OCI-M1 (cell line): ENCODE results near the gene GDPD2.
A peak's percentile ranks its signal among the peaks of the same experiment; 100 is the strongest.

Experiments
- DNase-seq: peaks from one replicate; lab custom pipeline; 2025; lab: John Stamatoyannopoulos, UW

GDPD2 gene

DNA sequence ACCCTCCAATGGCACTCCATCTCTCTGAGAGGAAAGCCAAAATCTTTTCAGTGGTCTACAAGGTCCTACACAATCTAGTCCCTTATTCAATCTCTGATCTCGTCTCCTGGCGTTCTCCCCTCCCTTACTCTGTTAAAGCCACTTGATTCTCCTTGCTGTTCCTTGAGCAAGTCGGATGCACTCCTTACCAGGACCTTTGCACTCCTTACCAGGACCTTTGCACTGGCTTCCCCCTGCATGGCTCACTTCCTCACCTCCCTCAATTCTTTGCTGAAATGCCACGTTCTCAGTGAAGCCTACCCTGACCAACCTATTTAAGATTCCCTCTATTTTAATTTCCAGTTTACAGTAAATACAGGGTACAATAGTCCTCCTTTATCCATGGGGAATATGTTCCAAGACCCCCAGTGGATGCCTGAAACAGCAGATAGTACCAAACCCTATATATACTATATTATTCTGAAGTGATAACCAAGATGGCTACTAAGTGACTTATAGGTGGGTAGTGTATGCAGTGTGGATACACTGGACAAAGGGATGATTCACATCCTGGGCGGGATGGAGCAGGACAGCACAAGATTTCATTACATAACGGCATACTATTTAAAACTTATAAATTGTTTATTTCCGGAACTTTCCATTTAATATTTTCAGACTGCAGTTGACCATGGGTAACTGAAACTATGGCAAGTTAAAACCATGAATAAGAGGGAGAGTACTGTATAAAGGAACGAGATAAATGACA is 15.0 kb downstream of the GDPD2 start:
- DNase-seq = no peak

GRCh38 chrX:70439016-70439415 is 15.9 kb downstream of the GDPD2 start:
- DNase-seq = peak; percentile 31

DNA sequence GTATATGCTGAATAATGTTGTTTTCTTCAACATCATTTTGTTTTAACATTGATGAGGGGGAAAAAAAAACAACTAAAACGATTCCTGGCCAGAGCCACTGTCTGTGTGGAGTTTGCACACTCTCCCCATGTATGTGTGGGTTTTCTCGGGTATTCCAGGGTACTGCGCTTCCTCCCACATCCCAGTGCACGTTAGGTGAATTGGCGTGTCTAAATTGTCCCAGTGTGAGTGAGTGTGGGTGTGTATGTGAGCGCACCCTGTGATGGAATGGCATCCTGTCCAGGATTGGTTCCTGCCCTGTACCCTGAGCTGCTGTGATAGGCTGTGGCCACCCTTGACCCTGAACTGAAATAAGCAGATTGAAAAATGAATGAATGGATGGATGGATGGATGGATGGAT is 19.1 kb downstream of the GDPD2 start:
- DNase-seq = no peak

DNA sequence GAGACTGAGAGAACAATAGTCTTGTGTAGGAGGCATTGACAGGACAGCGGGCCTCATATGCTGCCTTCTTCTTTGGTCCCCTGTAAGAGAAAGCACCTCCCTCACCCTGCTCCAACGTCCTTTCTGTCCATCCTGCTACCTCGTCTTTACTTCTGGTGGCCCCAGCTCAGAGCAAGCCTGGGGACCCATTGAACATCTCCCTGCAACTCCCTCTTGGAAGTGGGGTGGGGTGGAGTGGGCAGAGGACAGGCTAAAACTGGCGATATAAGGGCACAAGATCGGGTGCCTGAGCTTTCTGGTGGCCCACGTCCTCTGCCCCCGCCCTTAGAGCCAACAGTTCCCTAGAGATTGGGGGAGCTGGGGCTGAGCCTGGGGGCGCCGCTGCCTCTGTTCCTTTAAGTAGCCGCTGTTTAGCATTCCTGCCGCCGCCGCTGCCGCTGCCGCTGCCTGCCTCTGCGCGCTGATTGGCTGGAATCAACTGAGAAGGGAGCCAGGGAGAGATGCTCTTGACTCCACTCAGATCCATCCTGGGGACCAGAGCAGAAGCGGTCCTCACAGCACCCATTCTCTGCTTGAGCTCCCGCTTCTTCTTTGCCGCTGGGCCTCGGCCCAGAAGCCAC is 21.3 kb downstream of the GDPD2 start, which contains the start of gene DLG3:
DLG3 (plus strand) TSS at position 510 of the 620 bp plus-strand sequence. CDS start 367 bp downstream, outside the sequence.
- DNase-seq = no peak

GRCh38 chrX:70444946-70445656 is 22.0 kb downstream of the GDPD2 start:
- no peak for DNase-seq

DNA sequence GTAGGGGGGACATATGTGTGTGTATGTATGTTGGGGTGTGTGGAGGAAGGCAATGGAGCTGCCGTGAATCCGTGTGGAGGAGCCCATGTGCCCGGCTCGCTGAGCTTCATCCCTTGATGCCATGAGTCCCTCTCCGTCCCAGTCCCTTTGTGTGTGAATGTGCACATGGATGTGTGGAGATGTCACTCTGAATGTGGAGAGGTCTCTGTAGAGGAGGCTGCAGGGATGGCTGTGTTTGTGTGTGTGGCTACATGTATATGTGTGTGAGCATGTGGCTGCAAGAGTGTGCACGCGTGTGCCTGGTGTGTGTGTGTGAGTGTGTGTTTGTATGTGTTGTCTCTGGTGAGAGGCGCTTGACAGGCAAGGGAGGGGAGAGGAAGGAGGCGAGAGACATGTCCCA is 22.8 kb downstream of the GDPD2 start:
- no peak for DNase-seq

GRCh38 chrX:70446380-70447350 is 23.6 kb downstream of the GDPD2 start:
- DNase-seq = no peak

DNA sequence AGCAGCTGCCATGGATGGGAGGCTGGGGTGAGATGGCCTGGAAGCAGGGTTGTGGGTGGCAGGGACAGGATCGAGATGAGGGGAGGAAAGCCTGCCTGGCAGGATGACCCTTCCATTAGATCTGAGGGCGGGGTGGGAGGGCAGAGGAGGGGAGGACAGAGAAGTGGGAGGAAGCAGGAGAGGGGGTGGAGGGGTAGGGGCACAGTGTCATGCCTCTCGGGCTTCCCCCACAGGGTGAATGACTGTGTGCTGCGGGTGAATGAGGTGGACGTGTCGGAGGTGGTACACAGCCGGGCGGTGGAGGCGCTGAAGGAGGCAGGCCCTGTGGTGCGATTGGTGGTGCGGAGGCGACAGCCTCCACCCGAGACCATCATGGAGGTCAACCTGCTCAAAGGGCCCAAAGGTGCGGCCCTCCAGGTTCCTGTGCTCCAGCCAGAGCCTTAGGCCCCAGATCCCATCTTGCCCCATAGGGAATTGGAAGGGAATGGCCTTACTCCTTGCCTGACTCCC is 26.4 kb downstream of the GDPD2 start:
- DNase-seq = no peak

GRCh38 chrX:70452143-70452733 is 29.1 kb downstream of the GDPD2 start:
- DNase-seq = peak; percentile 72

- no peak for DNase-seq
Observed at GRCh38 chrX:70453024-70453618, 30.0 kb downstream of the GDPD2 start.

GRCh38 chrX:70454441-70455365 is 31.6 kb downstream of the GDPD2 start:
- peak; percentile 72 for DNase-seq

DNA sequence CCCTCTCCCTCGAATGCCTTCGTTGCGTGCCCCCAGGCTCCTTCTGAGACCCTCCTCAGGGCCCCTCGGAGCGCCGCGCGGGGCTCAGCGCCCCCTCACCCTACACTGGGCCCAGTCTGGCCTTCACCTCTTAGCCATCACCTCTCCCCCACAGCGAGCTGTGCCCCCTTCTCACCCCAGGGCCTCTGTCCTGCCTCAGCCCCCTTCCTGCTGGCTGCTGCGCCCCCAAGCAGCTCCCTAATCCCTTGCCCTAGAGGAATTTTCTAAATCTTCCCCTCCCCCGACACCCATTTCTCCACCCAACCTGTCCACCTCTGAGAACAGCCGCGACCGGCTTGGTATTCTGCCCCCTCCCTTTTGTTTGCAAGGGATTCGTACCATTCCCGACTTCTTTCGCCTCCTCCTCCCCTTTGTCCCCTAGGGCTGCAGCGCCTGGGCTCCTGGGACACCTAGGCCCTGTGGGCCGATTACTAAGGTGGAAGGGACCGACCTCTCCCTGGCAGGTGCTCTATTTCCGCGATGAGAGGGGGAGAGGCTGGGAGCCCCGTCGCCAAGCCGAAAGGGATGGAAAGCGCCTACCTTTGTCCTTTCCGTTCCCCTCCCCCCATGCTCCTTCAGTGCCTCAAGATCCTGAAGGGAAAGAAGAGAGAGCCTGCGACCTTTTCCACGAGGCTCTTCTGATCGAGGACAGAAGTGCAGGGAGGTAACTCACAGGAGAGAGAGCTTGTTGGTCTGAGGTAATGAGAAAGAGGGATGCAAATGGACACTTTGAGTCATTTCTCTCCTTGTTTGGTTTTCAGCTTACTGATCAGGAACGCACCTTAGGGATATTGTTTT is 32.5 kb downstream of the GDPD2 start:
- no peak for DNase-seq

GRCh38 chrX:70456256-70456655 is 33.1 kb downstream of the GDPD2 start:
- DNase-seq = no peak

DNA sequence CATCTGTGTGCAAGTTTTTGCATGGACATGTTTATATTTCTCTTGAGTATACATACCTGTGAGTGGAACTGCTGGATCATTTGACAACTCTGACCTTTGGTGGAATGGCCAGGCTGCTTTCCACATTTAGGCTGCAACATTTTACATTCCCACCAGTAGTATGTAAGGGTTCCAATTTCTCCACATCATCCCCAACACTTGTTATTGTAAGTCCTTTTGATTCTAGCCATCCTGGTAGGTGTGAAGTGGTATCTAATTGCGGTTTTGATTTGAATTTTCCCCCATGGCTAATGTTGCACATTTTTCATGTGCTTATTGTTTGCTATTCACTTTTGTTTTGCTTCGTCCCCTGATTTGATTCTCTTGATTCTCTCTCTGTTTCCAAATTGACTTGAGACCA is 37.9 kb downstream of the GDPD2 start:
- no peak for DNase-seq

- no peak for DNase-seq
Observed at GRCh38 chrX:70464051-70464450, 40.9 kb downstream of the GDPD2 start.

DNA sequence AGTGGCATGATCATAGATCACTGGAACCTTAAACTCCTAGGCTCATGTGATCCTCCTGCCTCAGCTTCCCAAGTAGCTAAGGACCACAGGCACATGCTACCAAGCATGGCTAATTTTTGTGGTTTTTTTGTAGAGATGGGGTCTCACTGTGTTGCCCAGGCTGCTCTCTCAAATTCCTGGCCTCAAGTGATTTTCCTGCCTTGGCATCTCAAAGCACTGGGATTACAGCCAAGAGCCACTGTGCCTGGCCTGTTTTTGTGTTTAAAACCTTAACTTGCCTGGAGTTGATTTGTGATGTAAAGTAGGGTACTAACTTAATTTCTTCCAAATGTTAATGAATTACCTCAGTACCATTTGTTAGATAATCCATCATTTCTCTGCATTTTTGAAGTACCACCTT is 43.9 kb downstream of the GDPD2 start:
- no peak for DNase-seq

DNA sequence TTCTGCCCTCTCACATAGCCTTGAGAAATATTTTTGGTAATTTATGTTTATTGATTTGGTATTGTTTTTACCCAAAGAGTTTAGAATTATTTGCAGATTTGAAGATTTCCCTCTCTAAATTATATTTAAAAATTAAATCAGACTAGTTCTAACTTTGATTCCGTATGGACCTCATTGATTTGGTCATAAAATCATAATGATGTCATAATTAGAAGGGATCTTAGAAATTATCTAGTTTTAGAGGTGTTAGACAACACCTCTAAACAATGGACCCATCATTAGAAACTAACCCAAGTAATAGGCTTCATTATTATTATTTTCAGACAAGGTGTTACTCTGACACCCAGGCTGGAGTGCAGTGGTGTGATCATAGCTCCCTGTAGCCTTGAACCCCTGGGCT is 45.6 kb downstream of the GDPD2 start:
- no peak for DNase-seq

GRCh38 chrX:70470850-70471289 is 47.8 kb downstream of the GDPD2 start:
- peak; percentile 5 for DNase-seq
